RWPE1 (cell line): ENCODE measurements around the gene VANGL2.

Source experiments
- CTCF ChIA-PET: fragments of 350-600 bp; sonication (Branson Sonifier 250); formaldehyde crosslinking; extraction: SDS; loops from one replicate; lab custom pipeline; 2021; lab: Yijun Ruan, JAX
- POLR2A ChIA-PET: fragments of 400-600 bp; formaldehyde crosslinking; extraction: SDS; loops from one replicate; lab custom pipeline; 2020; ENCODE audit warnings: antibody characterized with exemption; ENCODE audit not compliant: low non-redundant PET; lab: Yijun Ruan, JAX
- DNase-seq: peaks from one replicate; pipeline ENCODE4 v3.0.0; 2012; ENCODE audit warnings: low spot score
- H3K27ac ChIP-seq: fragments of 450-650 bp; 2 replicates; pipeline ENCODE4 v1.5.1; 2017
- CTCF ChIP-seq: fragments of 450-650 bp; conservative IDR thresholded peaks from 2 replicates; pipeline ENCODE4 v1.5.1; 2017; ENCODE audit warnings: low read depth, mild to moderate bottlenecking

Gene VANGL2

GRCh38 chr1:160403244-160403643, 2.9 kb downstream of the VANGL2 start:
- POLR2A ChIA-PET: no interaction called here
- CTCF ChIA-PET: interaction anchor here (1.5 kb wide), 1 partner anchor 13 kb away, joined by 4 read pairs; no protein-coding TSS in a partner anchor

GRCh38 chr1:160404094-160404493, 3.7 kb downstream of the VANGL2 start:
- POLR2A ChIA-PET: no interaction called here
- CTCF ChIA-PET: interaction anchor here (0.7 kb wide), 1 partner anchor 12 kb away, joined by 3 read pairs; no protein-coding TSS in a partner anchor
- no peak overlapping the region for H3K27ac ChIP-seq

More at GRCh38 chr1:160403244-160403643, 2.9 kb downstream of the VANGL2 start:
- DNase-seq: no peak
- no peak for TF ChIP-seq CTCF
- H3K27ac ChIP-seq: no peak overlapping the region

GRCh38 chr1:160405331-160405877, 5.0 kb downstream of the VANGL2 start:
- POLR2A ChIA-PET: no interaction called here
- CTCF ChIA-PET: interaction anchor here (0.6 kb wide), 1 partner anchor 29 kb away, joined by 3 read pairs; no protein-coding TSS in a partner anchor
- H3K27ac ChIP-seq: peak overlapping the region; percentile 32
- no peak for TF ChIP-seq CTCF
- DNase-seq: no peak

More at GRCh38 chr1:160404094-160404493, 3.7 kb downstream of the VANGL2 start:
- no peak for DNase-seq
- no peak for TF ChIP-seq CTCF

- POLR2A ChIA-PET: no interaction called here
- no peak for TF ChIP-seq CTCF
- CTCF ChIA-PET: interaction anchor here (0.6 to 2.0 kb wide), 2 partner anchors 10 to 30 kb away, joined by 3 to 9 read pairs; no protein-coding TSS in a partner anchor
- peak overlapping the region; percentile 89 for H3K27ac ChIP-seq
- DNase-seq: no peak
Measured at GRCh38 chr1:160406131-160406968, 6.0 kb downstream of the VANGL2 start.

- peak; percentile 95 for DNase-seq
- TF ChIP-seq CTCF: no peak
- ChIA-PET POLR2A (interaction anchor here (0.6 to 0.7 kb wide), 3 partner anchors 43 to 677 kb away, joined by 3 to 4 read pairs (median 4); no protein-coding TSS in a partner anchor), CTCF (interaction anchor here (0.7 to 2.0 kb wide), 4 partner anchors 8 to 323 kb away, joined by 3 to 9 read pairs (median 3); no protein-coding TSS in a partner anchor)
- H3K27ac ChIP-seq: peak overlapping the region; percentile 89
Measured at GRCh38 chr1:160407839-160408801, 7.8 kb downstream of the VANGL2 start.
